ENCODE data around the gene CAD.
"Not testable (repeated sequence)": the region's sequence is repeated elsewhere in the genome, so short reads cannot be mapped to it uniquely, and the experiment has no call there.

CAD gene

DNA sequence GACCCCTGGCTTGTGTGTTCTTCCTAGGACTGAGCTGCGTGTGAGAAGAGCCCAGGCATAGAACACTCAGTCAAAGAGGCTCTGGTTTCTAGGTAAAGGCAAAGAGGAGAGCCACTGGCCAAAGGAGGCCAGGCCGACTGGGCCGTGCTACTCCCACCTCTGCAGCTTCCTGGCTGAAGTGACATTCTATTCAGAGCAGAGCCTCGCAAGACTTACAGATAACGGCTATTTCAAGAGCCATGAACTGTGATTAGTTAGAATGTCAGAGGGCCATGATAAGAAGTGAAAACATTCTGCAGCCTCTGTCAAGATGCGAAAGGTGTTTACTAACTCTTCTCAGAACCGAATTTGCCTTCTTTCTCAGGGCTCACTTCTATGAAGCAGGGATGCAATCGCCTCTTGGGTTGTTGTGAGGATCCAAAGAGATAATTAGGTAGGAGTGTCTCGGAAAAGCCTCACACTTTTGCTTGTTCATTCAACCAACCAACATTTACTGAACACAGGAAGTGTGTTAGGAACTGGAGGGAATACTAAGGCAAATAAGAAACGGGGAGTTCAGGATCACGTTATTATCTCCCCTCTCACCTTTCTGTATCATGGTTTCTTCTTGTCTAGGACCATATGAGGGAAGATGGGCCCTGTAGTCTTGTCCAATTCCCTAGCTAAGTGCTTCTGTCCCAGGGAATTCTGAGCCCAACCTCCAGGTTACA, 54.6 kb downstream of the CAD start:
- no peak overlapping the region for H3K27ac ChIP-seq
- TF ChIP-seq, protein P1, sequence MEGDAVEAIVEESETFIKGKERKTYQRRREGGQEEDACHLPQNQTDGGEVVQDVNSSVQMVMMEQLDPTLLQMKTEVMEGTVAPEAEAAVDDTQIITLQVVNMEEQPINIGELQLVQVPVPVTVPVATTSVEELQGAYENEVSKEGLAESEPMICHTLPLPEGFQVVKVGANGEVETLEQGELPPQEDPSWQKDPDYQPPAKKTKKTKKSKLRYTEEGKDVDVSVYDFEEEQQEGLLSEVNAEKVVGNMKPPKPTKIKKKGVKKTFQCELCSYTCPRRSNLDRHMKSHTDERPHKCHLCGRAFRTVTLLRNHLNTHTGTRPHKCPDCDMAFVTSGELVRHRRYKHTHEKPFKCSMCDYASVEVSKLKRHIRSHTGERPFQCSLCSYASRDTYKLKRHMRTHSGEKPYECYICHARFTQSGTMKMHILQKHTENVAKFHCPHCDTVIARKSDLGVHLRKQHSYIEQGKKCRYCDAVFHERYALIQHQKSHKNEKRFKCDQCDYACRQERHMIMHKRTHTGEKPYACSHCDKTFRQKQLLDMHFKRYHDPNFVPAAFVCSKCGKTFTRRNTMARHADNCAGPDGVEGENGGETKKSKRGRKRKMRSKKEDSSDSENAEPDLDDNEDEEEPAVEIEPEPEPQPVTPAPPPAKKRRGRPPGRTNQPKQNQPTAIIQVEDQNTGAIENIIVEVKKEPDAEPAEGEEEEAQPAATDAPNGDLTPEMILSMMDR (conservative IDR thresholded peaks at IDR 0.05), result no peak

GRCh38 chr2:27272537-27273522, 55.7 kb downstream of the CAD start:
- not testable (repeated sequence) for H3K27ac ChIP-seq

DNA sequence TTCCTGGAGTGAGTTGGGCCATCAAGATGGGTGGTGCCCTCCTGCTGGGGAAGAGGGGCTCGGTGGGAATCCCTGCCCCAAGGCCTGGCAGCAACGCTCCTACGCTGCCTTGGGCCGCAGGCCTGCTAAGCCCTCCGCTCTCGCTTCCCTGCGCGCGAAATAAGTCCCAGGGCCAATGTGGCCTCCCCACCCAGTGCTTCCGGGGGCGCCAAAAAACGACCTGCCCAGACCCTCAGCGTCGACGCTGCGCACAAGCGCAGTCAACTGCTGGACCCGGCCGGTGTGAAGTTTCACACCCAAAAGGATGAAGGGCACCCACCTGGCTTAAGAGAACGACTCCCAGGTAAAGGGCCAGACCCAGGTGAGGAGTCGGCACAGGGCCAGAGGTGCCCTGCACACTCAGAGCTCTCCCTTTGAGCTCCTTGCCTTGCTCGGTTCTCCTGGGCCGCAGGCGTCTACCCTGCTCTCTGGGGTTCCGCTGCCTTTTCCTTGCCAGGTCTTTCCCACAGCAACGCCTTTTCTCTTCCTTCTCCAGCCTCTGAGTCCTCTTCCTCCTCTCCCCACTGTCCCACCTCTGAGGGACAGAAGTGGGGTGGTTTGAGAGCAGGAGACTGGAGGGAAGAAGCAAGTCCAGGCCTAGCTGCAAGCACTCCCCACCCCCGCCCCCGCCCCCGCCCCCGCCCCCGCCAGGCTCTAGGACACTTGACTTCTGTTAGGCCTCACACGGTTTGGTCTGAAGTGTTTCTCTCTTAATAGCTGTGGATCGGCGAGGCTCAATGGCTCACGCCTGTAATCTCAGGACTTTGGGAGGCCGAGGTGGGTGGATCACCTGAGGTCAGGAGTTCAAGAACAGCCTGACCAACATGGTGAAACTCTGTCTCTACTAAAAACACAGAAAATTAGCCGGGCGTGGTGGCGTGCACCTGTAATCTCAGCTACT, 58.3 kb downstream of the CAD start, which contains the start of gene DNAJC5G:
Gene DNAJC5G (plus strand): TSS at position 223 of the 940 bp plus-strand sequence. CDS start 1,296 bp downstream, outside the sequence.
- TF ChIP-seq, protein P1 (conservative IDR thresholded peaks at IDR 0.05), result no peak
- H3K27ac ChIP-seq, result no peak within 1 kb of the TSS

- no peak overlapping the region for H3K27ac ChIP-seq
- TF ChIP-seq, protein P1 (conservative IDR thresholded peaks at IDR 0.05), result no peak
Observed at GRCh38 chr2:27278010-27278409, 60.8 kb downstream of the CAD start.

DNA sequence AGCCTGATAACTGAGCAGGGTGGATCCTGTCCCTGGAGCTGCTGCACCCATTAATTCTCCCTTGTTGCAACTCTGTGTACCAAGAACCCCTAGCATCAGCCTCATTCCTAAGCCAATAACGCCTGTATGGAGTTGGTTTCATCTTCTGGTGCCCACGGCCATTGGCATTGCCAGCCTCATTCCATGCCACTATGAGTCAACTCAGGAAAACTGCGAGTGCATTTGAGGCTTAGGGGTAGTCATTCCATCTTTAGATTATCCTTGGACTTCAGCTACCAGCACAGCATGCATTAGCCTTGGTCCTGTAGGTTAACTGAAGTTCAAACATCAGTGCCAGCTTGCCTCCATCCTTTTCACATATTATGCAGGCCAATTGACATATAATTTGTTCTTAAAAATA, 63.7 kb downstream of the CAD start:
- TF ChIP-seq, protein P1 (conservative IDR thresholded peaks at IDR 0.05), result no peak
- no peak overlapping the region for H3K27ac ChIP-seq

GRCh38 chr2:27281442-27281841, 64.3 kb downstream of the CAD start:
- no peak overlapping the region for H3K27ac ChIP-seq
- TF ChIP-seq, protein P1 (conservative IDR thresholded peaks at IDR 0.05), result no peak

DNA sequence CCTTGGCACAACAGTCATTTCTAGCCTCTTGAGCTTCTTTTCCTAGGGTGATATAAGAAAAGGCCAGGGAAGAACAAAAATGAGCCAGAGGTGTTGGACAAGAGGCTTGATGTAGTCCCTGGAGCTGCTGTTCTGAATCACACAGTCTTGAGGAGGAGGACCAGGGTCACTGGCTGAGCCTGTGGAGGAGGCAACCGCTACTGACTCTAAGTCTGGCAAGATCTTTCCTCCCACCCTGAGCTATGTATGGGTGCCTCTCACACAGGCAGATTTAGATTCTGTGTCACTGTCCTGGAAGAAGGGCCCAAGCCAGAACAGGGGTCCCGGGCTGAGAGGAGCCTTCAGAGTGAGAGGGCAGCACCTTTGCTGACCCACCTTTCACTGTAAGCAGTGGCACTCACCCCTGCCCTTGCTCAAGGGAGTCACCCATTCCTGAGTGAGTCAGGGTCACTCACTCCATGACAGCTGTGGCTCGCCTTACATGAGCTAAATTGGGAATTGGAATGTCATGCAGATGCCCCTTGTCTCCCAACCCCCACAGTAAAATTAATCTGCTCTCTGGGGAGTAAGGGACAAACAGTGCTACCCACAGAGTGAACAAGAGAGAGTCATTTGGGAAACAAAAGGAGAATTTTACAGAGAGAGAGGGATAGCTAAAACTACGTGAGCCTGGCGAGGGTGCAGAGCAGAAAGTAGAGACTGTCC, 64.8 kb downstream of the CAD start, which contains the start of gene TRIM54:
Gene TRIM54 (plus strand): TSS at position 575 of the 705 bp plus-strand sequence. CDS start 303 bp downstream, outside the sequence.
- H3K27ac ChIP-seq, result peak within 1 kb of the TSS; percentile 11; the same call in 1 of the 2 replicates

More for the DNA sequence above, 64.8 kb downstream of the CAD start, which contains the start of gene TRIM54:
- TF ChIP-seq, protein P1 (conservative IDR thresholded peaks at IDR 0.05), result no peak

Measured in VCaP (cell line).